Panc1 (cell line): ENCODE measurements around the gene ONECUT3.

Experiments used
- CTCF ChIP-seq: fragments of 450-650 bp; IDR thresholded peaks from 2 replicates; pipeline ENCODE4 v1.5.1; 2017; ENCODE audit warnings: mild to moderate bottlenecking
- POLR2AphosphoS5 ChIP-seq: IDR thresholded peaks from 2 replicates; pipeline ENCODE4 v1.6.1; 2012; ENCODE audit warnings: mild to moderate bottlenecking, low read depth, low read length, moderate library complexity
- TF ChIP-seq, protein P1 (sequence below), 2 experiments: IDR thresholded peaks; 2 replicates each; pipeline ENCODE4 v1.6.1; 2011 to 2012; ENCODE audit warnings: low read depth in 2 of 2, control low read depth in 1 of 2, low read length in 1 of 2, mild to moderate bottlenecking in 1 of 2, moderate library complexity in 1 of 2; ENCODE audit not compliant: insufficient read depth in 1 of 2

- TF ChIP-seq CTCF = no peak
- TF ChIP-seq, protein P1, sequence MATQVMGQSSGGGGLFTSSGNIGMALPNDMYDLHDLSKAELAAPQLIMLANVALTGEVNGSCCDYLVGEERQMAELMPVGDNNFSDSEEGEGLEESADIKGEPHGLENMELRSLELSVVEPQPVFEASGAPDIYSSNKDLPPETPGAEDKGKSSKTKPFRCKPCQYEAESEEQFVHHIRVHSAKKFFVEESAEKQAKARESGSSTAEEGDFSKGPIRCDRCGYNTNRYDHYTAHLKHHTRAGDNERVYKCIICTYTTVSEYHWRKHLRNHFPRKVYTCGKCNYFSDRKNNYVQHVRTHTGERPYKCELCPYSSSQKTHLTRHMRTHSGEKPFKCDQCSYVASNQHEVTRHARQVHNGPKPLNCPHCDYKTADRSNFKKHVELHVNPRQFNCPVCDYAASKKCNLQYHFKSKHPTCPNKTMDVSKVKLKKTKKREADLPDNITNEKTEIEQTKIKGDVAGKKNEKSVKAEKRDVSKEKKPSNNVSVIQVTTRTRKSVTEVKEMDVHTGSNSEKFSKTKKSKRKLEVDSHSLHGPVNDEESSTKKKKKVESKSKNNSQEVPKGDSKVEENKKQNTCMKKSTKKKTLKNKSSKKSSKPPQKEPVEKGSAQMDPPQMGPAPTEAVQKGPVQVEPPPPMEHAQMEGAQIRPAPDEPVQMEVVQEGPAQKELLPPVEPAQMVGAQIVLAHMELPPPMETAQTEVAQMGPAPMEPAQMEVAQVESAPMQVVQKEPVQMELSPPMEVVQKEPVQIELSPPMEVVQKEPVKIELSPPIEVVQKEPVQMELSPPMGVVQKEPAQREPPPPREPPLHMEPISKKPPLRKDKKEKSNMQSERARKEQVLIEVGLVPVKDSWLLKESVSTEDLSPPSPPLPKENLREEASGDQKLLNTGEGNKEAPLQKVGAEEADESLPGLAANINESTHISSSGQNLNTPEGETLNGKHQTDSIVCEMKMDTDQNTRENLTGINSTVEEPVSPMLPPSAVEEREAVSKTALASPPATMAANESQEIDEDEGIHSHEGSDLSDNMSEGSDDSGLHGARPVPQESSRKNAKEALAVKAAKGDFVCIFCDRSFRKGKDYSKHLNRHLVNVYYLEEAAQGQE (IDR thresholded peaks at IDR 0.05; ENCODE audit: insufficient read depth in 1 of 2, low read depth in 2 of 2, low read length in 1 of 2) = no peak
- no peak for TF ChIP-seq POLR2AphosphoS5
These were observed 73.5 kb downstream of the ONECUT3 start for GRCh38 chr19:1826557-1827521.
